SK-N-SH (cell line): Measurements from ENCODE around the gene TNFRSF1A. TPM values are rescaled to one million over a fixed set of nuclear protein-coding genes. Genes with fewer than 3 reads are reported as not detected.

ENCODE experiments used
- CTCF ChIA-PET: fragments of 300-600, 350-600 bp; formaldehyde crosslinking; extraction: SDS; loops from one replicate; lab custom pipeline; 2021; lab: Yijun Ruan, JAX
- POLR2A ChIA-PET: fragments of 350-600 bp; sonication (Branson Sonifier 250); formaldehyde crosslinking; extraction: SDS; loops from one replicate; lab custom pipeline; 2020; ENCODE audit warnings: antibody characterized with exemption, inconsistent platforms; lab: Yijun Ruan, JAX
- DNase-seq: peaks from one replicate; pipeline ENCODE4 v3.0.0; 2012
- H2AFZ ChIP-seq: fragments of 200-600 bp; sonication (generic); 2 replicates; pipeline ENCODE4 v1.8.1; 2016; ENCODE audit warnings: antibody characterized with exemption, mild to moderate bottlenecking, low read depth
- H3F3A ChIP-seq: fragments of 200-600 bp; sonication (generic); replicated peaks from 2 replicates; pipeline ENCODE3; 2016; ENCODE audit warnings: antibody characterized with exemption, mild to moderate bottlenecking; ENCODE audit not compliant: insufficient read depth
- H3K27ac ChIP-seq, 2 experiments: fragments of 200-500 bp in 1 of 2; fragments of 200-600 bp in 1 of 2; sonication (Bioruptor generic) in 1 of 2; sonication (generic), shearing (Covaris generic) in 1 of 2; 2 replicates each; pipeline versions ENCODE4 v1.5.1 to v1.6.1; 2014 to 2016; ENCODE audit warnings: low read depth in 2 of 2, inconsistent platforms in 1 of 2, low read length in 1 of 2, mild to moderate bottlenecking in 1 of 2, mixed read lengths in 1 of 2
- H3K27me3 ChIP-seq: fragments of 200-600 bp; sonication (generic), shearing (Covaris generic); 2 replicates; pipeline ENCODE4 v1.6.1; 2016; ENCODE audit warnings: mixed run types; ENCODE audit not compliant: insufficient read depth
- H3K36me3 ChIP-seq, 2 experiments: fragments of 200-500 bp in 1 of 2; fragments of 200-600 bp in 1 of 2; sonication (Bioruptor generic) in 1 of 2; sonication (generic) in 1 of 2; replicated peaks in 1 of 2; 2 replicates each; pipeline versions ENCODE3 to v1.5.1; 2014 to 2016; ENCODE audit warnings: low read length in 1 of 2, mild to moderate bottlenecking in 1 of 2; ENCODE audit not compliant: insufficient read depth in 2 of 2, control insufficient read depth in 1 of 2
- H3K4me1 ChIP-seq, 2 experiments: fragments of 200-500 bp in 1 of 2; fragments of 200-600 bp in 1 of 2; sonication (Bioruptor generic) in 1 of 2; sonication (generic), shearing (Covaris generic) in 1 of 2; 2 replicates each; pipeline versions ENCODE4 v1.5.1 to v1.6.1; 2014 to 2016; ENCODE audit warnings: low read depth in 1 of 2, low read length in 1 of 2, mixed run types in 1 of 2; ENCODE audit not compliant: insufficient read depth in 2 of 2, control insufficient read depth in 1 of 2
- H3K4me2 ChIP-seq: fragments of 200-600 bp; sonication (generic), shearing (Covaris generic); 2 replicates; pipeline ENCODE4 v1.6.1; 2017; ENCODE audit warnings: mixed run types
- H3K4me3 ChIP-seq, 2 experiments: fragments of 200-500 bp in 1 of 2; fragments of 200-600 bp in 1 of 2; sonication (Bioruptor generic) in 1 of 2; sonication (generic), shearing (Covaris generic) in 1 of 2; 2 replicates each; pipeline versions ENCODE4 v1.5.1 to v1.8.1; 2014 to 2016; ENCODE audit warnings: low read depth in 2 of 2, inconsistent platforms in 1 of 2, low read length in 1 of 2, mild to moderate bottlenecking in 1 of 2, mixed read lengths in 1 of 2, moderate library complexity in 1 of 2
- H3K79me2 ChIP-seq: fragments of 200-600 bp; sonication (generic); 2 replicates; pipeline ENCODE4 v1.8.1; 2017; ENCODE audit warnings: mild to moderate bottlenecking; ENCODE audit not compliant: insufficient read depth
- H3K9ac ChIP-seq: fragments of 200-600 bp; sonication (generic); 2 replicates; pipeline ENCODE4 v1.6.1; 2017; ENCODE audit warnings: mixed run types
- H3K9me2 ChIP-seq: fragments of 200-600 bp; sonication (generic); 2 replicates; pipeline ENCODE4 v1.6.1; 2017; ENCODE audit warnings: mixed run types
- H3K9me3 ChIP-seq: fragments of 200-600 bp; sonication (generic); 2 replicates; pipeline ENCODE4 v1.6.1; 2017; ENCODE audit warnings: mixed run types, mild to moderate bottlenecking, moderate library complexity
- H4K20me1 ChIP-seq: fragments of 200-600 bp; sonication (generic); 2 replicates; pipeline ENCODE4 v1.6.1; 2017; ENCODE audit warnings: mild to moderate bottlenecking, mixed run types; ENCODE audit not compliant: insufficient read depth
- EZH2phosphoT487 ChIP-seq: fragments of 200-600 bp; sonication (generic); IDR thresholded peaks from 2 replicates; pipeline ENCODE4 v1.6.1; 2017; ENCODE audit warnings: low read depth, mixed run types, mild to moderate bottlenecking, antibody characterized with exemption, moderate library complexity, borderline replicate concordance
- FOXM1 ChIP-seq: IDR thresholded peaks from 2 replicates; pipeline ENCODE4 v1.4.0; 2012; ENCODE audit warnings: low read depth, mild to moderate bottlenecking
- RAD21 ChIP-seq: IDR thresholded peaks from 2 replicates; pipeline ENCODE4 v1.6.1; 2012; ENCODE audit warnings: mild to moderate bottlenecking, low read length
- RFX5 ChIP-seq: IDR thresholded peaks from 2 replicates; pipeline ENCODE4 v1.6.1; 2012; ENCODE audit warnings: mild to moderate bottlenecking, improper control_type of control experiment, low read length
- TCF12 ChIP-seq: IDR thresholded peaks from 2 replicates; pipeline ENCODE4 v1.4.0; 2012
- WGBS: methylation state at CpG from one replicate; pipeline ENCODE4 v1.1.6; 2017; ENCODE audit warnings: low lambda C conversion rate; 5-methylcytosine and 5-hydroxymethylcytosine counted together
- polyA plus RNA-seq, 3 experiments: library from polyadenylated mRNA; depleted of rRNA; stranded (reverse); fragments of >200 nt; gene quantifications; 2 replicates each; pipeline ENCODE4 v1.2.3, GENCODE V29; 2012
- TF ChIP-seq, protein P1 (sequence below): IDR thresholded peaks from 2 replicates; pipeline ENCODE4 v1.6.1; 2012; ENCODE audit warnings: mild to moderate bottlenecking, low read depth, low read length, moderate library complexity
- TF ChIP-seq, protein P2 (sequence below): fragments of 150-350 bp; IDR thresholded peaks from 2 replicates; pipeline ENCODE4 v1.6.1; 2017; ENCODE audit warnings: antibody characterized with exemption, low read length, low read depth, borderline replicate concordance

TNFRSF1A gene
- polyA plus RNA-seq, 1 of the 3 experiments (the other 2 are of a cell fraction), result 92.9 TPM

DNA sequence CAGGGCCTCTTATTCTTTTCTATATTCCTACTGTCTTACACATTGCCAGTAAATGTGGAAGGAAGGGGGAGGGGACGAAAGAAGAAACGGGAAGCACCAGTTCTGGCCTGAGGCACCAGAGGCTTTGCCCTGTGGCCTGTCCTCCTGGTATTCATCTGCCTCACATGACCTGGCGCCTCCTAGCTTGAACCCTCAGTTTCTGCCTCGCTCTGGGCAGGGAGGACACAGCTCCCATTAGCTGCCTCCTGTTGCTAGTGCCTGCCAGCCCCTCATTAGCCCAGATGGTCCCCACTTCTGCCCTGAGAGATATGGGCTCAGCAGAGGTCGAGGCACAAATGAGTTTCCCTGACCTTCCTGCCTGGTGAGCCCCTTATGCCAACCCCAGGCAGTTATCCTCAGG lies 34.3 kb downstream of the TNFRSF1A start (continued):
- TF ChIP-seq, protein P1, sequence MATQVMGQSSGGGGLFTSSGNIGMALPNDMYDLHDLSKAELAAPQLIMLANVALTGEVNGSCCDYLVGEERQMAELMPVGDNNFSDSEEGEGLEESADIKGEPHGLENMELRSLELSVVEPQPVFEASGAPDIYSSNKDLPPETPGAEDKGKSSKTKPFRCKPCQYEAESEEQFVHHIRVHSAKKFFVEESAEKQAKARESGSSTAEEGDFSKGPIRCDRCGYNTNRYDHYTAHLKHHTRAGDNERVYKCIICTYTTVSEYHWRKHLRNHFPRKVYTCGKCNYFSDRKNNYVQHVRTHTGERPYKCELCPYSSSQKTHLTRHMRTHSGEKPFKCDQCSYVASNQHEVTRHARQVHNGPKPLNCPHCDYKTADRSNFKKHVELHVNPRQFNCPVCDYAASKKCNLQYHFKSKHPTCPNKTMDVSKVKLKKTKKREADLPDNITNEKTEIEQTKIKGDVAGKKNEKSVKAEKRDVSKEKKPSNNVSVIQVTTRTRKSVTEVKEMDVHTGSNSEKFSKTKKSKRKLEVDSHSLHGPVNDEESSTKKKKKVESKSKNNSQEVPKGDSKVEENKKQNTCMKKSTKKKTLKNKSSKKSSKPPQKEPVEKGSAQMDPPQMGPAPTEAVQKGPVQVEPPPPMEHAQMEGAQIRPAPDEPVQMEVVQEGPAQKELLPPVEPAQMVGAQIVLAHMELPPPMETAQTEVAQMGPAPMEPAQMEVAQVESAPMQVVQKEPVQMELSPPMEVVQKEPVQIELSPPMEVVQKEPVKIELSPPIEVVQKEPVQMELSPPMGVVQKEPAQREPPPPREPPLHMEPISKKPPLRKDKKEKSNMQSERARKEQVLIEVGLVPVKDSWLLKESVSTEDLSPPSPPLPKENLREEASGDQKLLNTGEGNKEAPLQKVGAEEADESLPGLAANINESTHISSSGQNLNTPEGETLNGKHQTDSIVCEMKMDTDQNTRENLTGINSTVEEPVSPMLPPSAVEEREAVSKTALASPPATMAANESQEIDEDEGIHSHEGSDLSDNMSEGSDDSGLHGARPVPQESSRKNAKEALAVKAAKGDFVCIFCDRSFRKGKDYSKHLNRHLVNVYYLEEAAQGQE, result no peak
- no peak for TF ChIP-seq EZH2phosphoT487
- TF ChIP-seq, protein P2, sequence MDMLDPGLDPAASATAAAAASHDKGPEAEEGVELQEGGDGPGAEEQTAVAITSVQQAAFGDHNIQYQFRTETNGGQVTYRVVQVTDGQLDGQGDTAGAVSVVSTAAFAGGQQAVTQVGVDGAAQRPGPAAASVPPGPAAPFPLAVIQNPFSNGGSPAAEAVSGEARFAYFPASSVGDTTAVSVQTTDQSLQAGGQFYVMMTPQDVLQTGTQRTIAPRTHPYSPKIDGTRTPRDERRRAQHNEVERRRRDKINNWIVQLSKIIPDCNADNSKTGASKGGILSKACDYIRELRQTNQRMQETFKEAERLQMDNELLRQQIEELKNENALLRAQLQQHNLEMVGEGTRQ, result no peak
- TF ChIP-seq TCF12, result no peak

DNA sequence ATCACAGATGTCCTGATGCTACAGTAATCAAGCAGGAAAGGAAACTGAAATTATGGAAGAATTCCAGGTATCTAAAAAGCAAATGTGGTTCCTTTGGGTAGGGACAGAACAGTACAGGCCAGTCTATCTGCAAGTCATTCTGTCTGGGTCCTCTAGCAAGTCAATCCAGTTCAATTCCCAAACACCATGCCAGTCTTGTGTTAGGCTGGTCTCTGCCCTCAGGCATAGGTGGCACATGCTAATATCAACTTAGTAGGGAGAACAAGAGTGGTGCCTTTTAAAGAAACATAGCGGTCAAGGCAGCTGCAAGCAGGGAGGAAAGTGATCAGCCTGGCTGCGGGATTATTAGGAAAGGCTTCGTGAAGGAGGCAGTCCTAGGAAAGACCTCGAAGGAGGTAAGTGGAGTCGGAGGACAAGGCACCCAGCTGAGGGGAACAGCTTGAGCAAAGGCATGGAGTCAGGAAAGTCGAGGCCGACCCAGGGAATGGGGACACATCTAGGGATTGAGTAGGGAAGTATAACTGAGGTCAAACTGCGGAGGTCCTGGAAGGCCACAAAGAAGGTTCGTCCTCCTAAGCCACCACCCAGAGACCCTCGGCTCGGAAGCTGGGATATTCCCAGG lies 35.2 kb downstream of the TNFRSF1A start:
- H3K27me3 ChIP-seq, result no peaks in the 10 kb centered on the region
- H4K20me1 ChIP-seq, result no peaks in the 10 kb centered on the region
- H2AFZ ChIP-seq, result no peak overlapping the region
- TF ChIP-seq FOXM1 (no peak), RFX5 (no peak)
- H3K9me2 ChIP-seq, result no peaks in the 10 kb centered on the region
- WGBS, result 93% methylated on average over 11 of the region's 11 CpGs
- no peaks in the 10 kb centered on the region for H3K36me3 ChIP-seq
- no peak overlapping the region for H3K9ac ChIP-seq
- H3K9me3 ChIP-seq, result no peaks in the 10 kb centered on the region
- H3K79me2 ChIP-seq, result no peaks in the 10 kb centered on the region
- DNase-seq, result no peak
- H3K27ac ChIP-seq, result no peak overlapping the region
- H3K4me3 ChIP-seq, result no peak overlapping the region
- CTCF ChIA-PET, result interaction anchor here (0.8 to 1.3 kb wide), 4 partner anchors 21 to 318 kb away, joined by 3 to 5 read pairs (median 3); no protein-coding TSS in a partner anchor
- POLR2A ChIA-PET, result no interaction called here
- peaks cover 0 to 4% of the 10 kb centered on the region in 2 experiments; a peak in 1 of 4 replicates for H3K4me1 ChIP-seq
- H3K4me2 ChIP-seq, result no peak overlapping the region
- H3F3A ChIP-seq, result no peaks in the 10 kb centered on the region

DNA sequence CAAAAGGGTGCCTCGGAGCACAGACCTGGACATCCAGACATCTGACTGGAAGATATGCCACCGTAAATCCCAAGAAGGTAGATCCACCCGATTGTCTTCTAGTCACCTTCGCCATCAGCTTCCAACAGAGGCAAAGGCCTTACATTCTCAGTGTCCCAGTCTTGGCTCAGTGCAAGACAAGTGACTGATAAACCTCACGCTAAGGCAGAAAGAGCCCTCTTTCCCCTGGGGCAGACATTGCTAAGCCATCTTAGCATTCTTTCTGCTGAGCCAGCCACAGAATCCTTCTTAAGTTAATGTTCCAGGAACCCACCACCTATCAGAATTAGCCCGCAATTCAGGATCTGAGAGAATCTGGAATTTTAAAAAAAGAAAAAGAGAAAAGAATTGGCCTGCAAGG lies 35.7 kb downstream of the TNFRSF1A start:
- H3K79me2 ChIP-seq, result no peaks in the 10 kb centered on the region
- POLR2A ChIA-PET, result no interaction called here
- no peaks in the 10 kb centered on the region for H3K9me3 ChIP-seq
- no peak overlapping the region for H2AFZ ChIP-seq
- no peaks in the 10 kb centered on the region for H3K36me3 ChIP-seq
- H3K9me2 ChIP-seq, result no peaks in the 10 kb centered on the region
- no peaks in the 10 kb centered on the region for H3K27me3 ChIP-seq
- H3K27ac ChIP-seq, result no peak overlapping the region
- WGBS, result 77% methylated on average over 5 of the region's 6 CpGs
- no peak overlapping the region for H3K4me2 ChIP-seq
- H3K4me1 ChIP-seq, result peaks cover 0 to 4% of the 10 kb centered on the region in 2 experiments; a peak in 1 of 4 replicates
- no peak overlapping the region for H3K9ac ChIP-seq
- H3F3A ChIP-seq, result no peaks in the 10 kb centered on the region
- TF ChIP-seq RAD21, result no peak
- TF ChIP-seq EZH2phosphoT487, result no peak
- TF ChIP-seq, all 33 proteins: peak for 0
- no peak overlapping the region for H3K4me3 ChIP-seq
- H4K20me1 ChIP-seq, result no peaks in the 10 kb centered on the region
- DNase-seq, result no peak
- CTCF ChIA-PET, result interaction anchor here (1.5 kb wide), 1 partner anchor 12 kb away, joined by 4 read pairs; no protein-coding TSS in a partner anchor
